ENCODE data around the gene INPP5J. TPM values are rescaled to one million over a fixed set of nuclear protein-coding genes. Genes with fewer than 3 reads are reported as not detected.

Gene INPP5J
- total and polyA plus RNA-seq, 2 of the 13 experiments (the other 11 are each of a cell fraction or from before 2014, with no cell fraction given), result 0.24 to 1.1 TPM

- TF ChIP-seq FOXC1 (CRISPR knock-in tag; IDR thresholded peaks at IDR 0.05; ENCODE audit: borderline replicate concordance) (no peak), NFYB (CRISPR knock-in tag; IDR thresholded peaks at IDR 0.05) (no peak), RAD51 (IDR thresholded peaks at IDR 0.05; ENCODE audit: borderline replicate concordance) (no peak), DMAP1 (CRISPR knock-in tag; IDR thresholded peaks at IDR 0.05) (no peak), ZBTB37 (CRISPR knock-in tag; IDR thresholded peaks at IDR 0.05) (no peak), ZNF557 (CRISPR knock-in tag; IDR thresholded peaks at IDR 0.05) (no peak), JUN (CRISPR knock-in tag; IDR thresholded peaks at IDR 0.05) (0 out of 2 replicates have a peak, but pooled peaks have one; percentile 54), PCBP2 (optimal IDR thresholded peaks at IDR 0.05; ENCODE audit: low read depth, low read length, poor library complexity, severe bottlenecking) (no peak), CHCHD3 (CRISPR knock-in tag; IDR thresholded peaks at IDR 0.05) (no peak), XRCC5 (optimal IDR thresholded peaks at IDR 0.05; ENCODE audit: low read length) (peak; percentile 85), JUND (CRISPR knock-in tag; IDR thresholded peaks at IDR 0.05) (peak; percentile 88), PHF8 (CRISPR knock-in tag; IDR thresholded peaks at IDR 0.05) (no peak), ZNF512 (CRISPR knock-in tag; IDR thresholded peaks at IDR 0.05) (no peak), ZUFSP (CRISPR knock-in tag; IDR thresholded peaks at IDR 0.05; ENCODE audit: borderline replicate concordance) (no peak), ZC3H13 (CRISPR knock-in tag; IDR thresholded peaks at IDR 0.05) (no peak), PATZ1 (CRISPR knock-in tag; IDR thresholded peaks at IDR 0.05) (peak; percentile 70; the same call in 1 of the 2 replicates), ZMYM3 (CRISPR knock-in tag; IDR thresholded peaks at IDR 0.05) (no peak), ZNF605 (CRISPR knock-in tag; IDR thresholded peaks at IDR 0.05) (peak; percentile 76), CTCF (CRISPR knock-in tag; IDR thresholded peaks at IDR 0.05) (peak; percentile 17), NFIC (IDR thresholded peaks at IDR 0.05; ENCODE audit: low read length) (no peak), KLF9 (CRISPR knock-in tag; IDR thresholded peaks at IDR 0.05; ENCODE audit: low read depth) (no peak), ELF3 (CRISPR knock-in tag; IDR thresholded peaks at IDR 0.05) (no peak), TOE1 (CRISPR knock-in tag; IDR thresholded peaks at IDR 0.05) (no peak), ZNF644 (CRISPR knock-in tag; IDR thresholded peaks at IDR 0.05; ENCODE audit: low read depth) (peak; percentile 68; the same call in 1 of the 2 replicates)
Measured at GRCh38 chr22:31102441-31103081, 20.2 kb upstream of the INPP5J start (continued).
